Neural cell (in vitro differentiated cells): Measurements from ENCODE around the gene ARL13B. TPM values are rescaled to one million over a fixed set of nuclear protein-coding genes. Genes with fewer than 3 reads are reported as not detected.
A peak's percentile ranks its signal among the peaks of the same experiment; 100 is the strongest.

Source experiments
- H2AFZ ChIP-seq: fragments of 200-600, 300-800 bp; sonication (generic), shearing (Covaris generic); 2 replicates; pipeline ENCODE4 v1.6.0; 2014; ENCODE audit warnings: low read depth, mild to moderate bottlenecking, antibody characterized with exemption, low read length, moderate library complexity
- H3F3A ChIP-seq: fragments of 200-600 bp; shearing (Covaris generic); 2 replicates; pipeline ENCODE4 v1.6.1; 2016; ENCODE audit warnings: mild to moderate bottlenecking, moderate library complexity, mixed read lengths, antibody characterized with exemption, low read length; ENCODE audit not compliant: insufficient read depth, poor library complexity, severe bottlenecking
- H3K27ac ChIP-seq: fragments of 200-600, 300-800 bp; sonication (generic), shearing (Covaris generic); 2 replicates; pipeline ENCODE4 v1.5.1; 2014; ENCODE audit warnings: mild to moderate bottlenecking, low read length, moderate library complexity
- H3K27me3 ChIP-seq: fragments of 300-800, 200-600 bp; sonication (generic), shearing (Covaris generic); 2 replicates; pipeline ENCODE4 v1.6.0; 2014; ENCODE audit warnings: mild to moderate bottlenecking, low read depth, low read length, moderate library complexity; ENCODE audit not compliant: insufficient read depth
- H3K36me3 ChIP-seq: fragments of 300-800, 200-600 bp; sonication (generic), shearing (Covaris generic); 2 replicates; pipeline ENCODE4 v1.5.1; 2014; ENCODE audit warnings: mild to moderate bottlenecking, antibody characterized with exemption, low read length, moderate library complexity; ENCODE audit not compliant: insufficient read depth
- H3K4me2 ChIP-seq: fragments of 300-800, 200-600 bp; sonication (generic), shearing (Covaris generic); 2 replicates; pipeline ENCODE4 v1.6.0; 2014; ENCODE audit warnings: mild to moderate bottlenecking, low read length
- H3K4me3 ChIP-seq: fragments of 300-800, 200-600 bp; sonication (generic), shearing (Covaris generic); 2 replicates; pipeline ENCODE4 v1.5.1; 2014; ENCODE audit warnings: mild to moderate bottlenecking, low read length, moderate library complexity
- H3K79me2 ChIP-seq: fragments of 200-600 bp; shearing (Covaris generic); replicated peaks from 2 replicates; pipeline ENCODE4 v1.6.0; 2014; ENCODE audit warnings: mild to moderate bottlenecking, low read length, moderate library complexity; ENCODE audit not compliant: insufficient read depth
- H3K9ac ChIP-seq: fragments of 300-800, 200-600 bp; sonication (generic), shearing (Covaris generic); 2 replicates; pipeline ENCODE4 v1.6.1; 2016; ENCODE audit warnings: mild to moderate bottlenecking, low read length, mixed read lengths
- H3K9me2 ChIP-seq: fragments of 200-600 bp; shearing (Covaris generic); 2 replicates; pipeline ENCODE4 v1.6.1; 2016; ENCODE audit warnings: mild to moderate bottlenecking, low read length, mixed read lengths; ENCODE audit not compliant: insufficient read depth
- H3K9me3 ChIP-seq: fragments of 200-600, 300-800 bp; sonication (generic), shearing (Covaris generic); 2 replicates; pipeline ENCODE4 v1.6.1; 2016; ENCODE audit warnings: mild to moderate bottlenecking, mixed run types, low read length, moderate library complexity, mixed read lengths
- H4K20me1 ChIP-seq: fragments of 200-600 bp; shearing (Covaris generic); 2 replicates; pipeline ENCODE4 v1.6.1; 2016; ENCODE audit warnings: mild to moderate bottlenecking, mixed run types; ENCODE audit not compliant: insufficient read depth
- EP300 ChIP-seq: fragments of 450-650 bp; conservative IDR thresholded peaks from 2 replicates; pipeline ENCODE4 v1.6.1; 2014; ENCODE audit warnings: antibody characterized with exemption, mild to moderate bottlenecking, moderate library complexity; ENCODE audit not compliant: poor library complexity, severe bottlenecking
- EZH2 ChIP-seq: fragments of 200-600, 300-800 bp; shearing (Covaris generic), sonication (generic); IDR thresholded peaks from 2 replicates; pipeline ENCODE4 v1.6.1; 2014; ENCODE audit warnings: antibody characterized with exemption, low read length, borderline replicate concordance, mild to moderate bottlenecking; ENCODE audit not compliant: insufficient read depth, poor library complexity, severe bottlenecking
- MXI1 ChIP-seq: fragments of 450-650 bp; conservative IDR thresholded peaks from 2 replicates; pipeline ENCODE4 v1.6.1; 2014; ENCODE audit warnings: antibody characterized with exemption, mild to moderate bottlenecking; ENCODE audit not compliant: poor library complexity, severe bottlenecking
- POLR2AphosphoS5 ChIP-seq: IDR thresholded peaks from 2 replicates; pipeline ENCODE4 v1.6.1; 2012
- RAD21 ChIP-seq: fragments of 450-650 bp; conservative IDR thresholded peaks from 2 replicates; pipeline ENCODE4 v1.6.1; 2014; ENCODE audit warnings: antibody characterized with exemption, mild to moderate bottlenecking, moderate library complexity
- SMC3 ChIP-seq: fragments of 450-650 bp; conservative IDR thresholded peaks from 2 replicates; pipeline ENCODE4 v1.6.1; 2014; ENCODE audit warnings: antibody characterized with exemption, mild to moderate bottlenecking, moderate library complexity; ENCODE audit not compliant: poor library complexity
- TAF1 ChIP-seq: IDR thresholded peaks from 2 replicates; pipeline ENCODE4 v1.6.1; 2012; ENCODE audit warnings: low read depth
- polyA plus RNA-seq: library from polyadenylated mRNA; depleted of rRNA; stranded (reverse); fragments of >200 nt; gene quantifications from 2 replicates; pipeline ENCODE4 v1.2.3, GENCODE V29; 2014
- TF ChIP-seq, protein P1 (sequence below): fragments of 450-650 bp; IDR thresholded peaks from 2 replicates; pipeline ENCODE4 v1.5.1; 2014; ENCODE audit warnings: antibody characterized with exemption, mild to moderate bottlenecking, moderate library complexity; ENCODE audit not compliant: poor library complexity, severe bottlenecking
- TF ChIP-seq, protein P2 (sequence below): IDR thresholded peaks from 2 replicates; pipeline ENCODE4 v1.6.1; 2012; ENCODE audit warnings: borderline replicate concordance

The ARL13B gene
- polyA plus RNA-seq, 1 donor from 2014 or later = 13.7 TPM

DNA sequence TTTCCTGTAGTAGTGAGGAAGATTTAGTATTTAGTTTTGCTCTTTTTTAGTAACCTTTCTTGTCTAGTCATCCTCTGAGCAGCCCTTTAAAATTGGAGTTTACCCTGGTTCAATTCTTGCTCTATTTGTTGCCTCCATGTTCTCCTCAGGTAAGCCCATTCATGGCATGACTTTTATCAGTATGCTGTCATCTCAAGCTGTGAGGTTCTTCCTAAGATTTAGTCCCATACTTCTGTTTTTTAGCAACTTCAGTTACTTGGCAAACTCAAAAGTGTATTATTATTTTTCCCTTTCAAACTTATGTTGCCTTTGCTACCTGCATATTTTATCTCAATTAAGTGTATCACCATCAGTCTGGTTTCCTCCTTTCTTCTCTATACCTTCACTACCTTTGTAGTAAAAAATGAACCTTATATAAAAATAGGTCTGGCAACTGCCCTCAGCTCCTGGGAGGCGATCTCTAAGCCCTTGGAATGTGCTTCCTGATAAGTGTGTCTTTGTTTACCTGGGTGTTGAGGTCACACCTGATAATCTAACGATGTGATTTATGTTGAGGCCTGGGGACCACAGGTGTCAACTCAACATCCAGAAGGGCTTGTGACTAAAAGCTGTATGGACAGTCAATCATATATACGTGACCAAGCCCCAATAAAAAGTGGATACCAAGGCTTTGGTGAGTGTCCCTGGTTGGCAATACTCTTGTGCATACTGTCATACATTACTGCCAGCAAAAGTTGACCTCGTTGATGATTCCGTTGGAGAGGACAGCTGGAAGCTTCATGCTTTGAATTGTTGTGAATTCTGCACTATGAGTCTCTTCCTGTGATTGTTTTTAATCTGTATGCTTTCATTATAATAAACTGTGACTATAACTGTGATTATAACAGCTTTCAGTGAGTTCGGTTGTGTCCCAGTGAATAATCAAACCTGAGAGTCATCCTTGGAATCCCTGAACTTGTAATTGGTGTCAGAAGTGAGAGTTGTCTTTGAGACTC, 86.8 kb downstream of the ARL13B start:
- Histone ChIP-seq H4K20me1 (no peaks in the 10 kb centered on the region), H3K4me2 (no peak overlapping the region), H3K79me2 (peaks cover 34% of the 10 kb centered on the region), H3K27ac (no peak overlapping the region), H3K27me3 (no peaks in the 10 kb centered on the region), H3F3A (no peaks in the 10 kb centered on the region), H3K9me2 (no peaks in the 10 kb centered on the region), H3K4me3 (peak overlapping the region; percentile 73), H3K9me3 (no peaks in the 10 kb centered on the region), H2AFZ (no peak overlapping the region), H3K9ac (no peak overlapping the region), H3K36me3 (peaks cover 6% of the 10 kb centered on the region)
- TF ChIP-seq, protein P1, sequence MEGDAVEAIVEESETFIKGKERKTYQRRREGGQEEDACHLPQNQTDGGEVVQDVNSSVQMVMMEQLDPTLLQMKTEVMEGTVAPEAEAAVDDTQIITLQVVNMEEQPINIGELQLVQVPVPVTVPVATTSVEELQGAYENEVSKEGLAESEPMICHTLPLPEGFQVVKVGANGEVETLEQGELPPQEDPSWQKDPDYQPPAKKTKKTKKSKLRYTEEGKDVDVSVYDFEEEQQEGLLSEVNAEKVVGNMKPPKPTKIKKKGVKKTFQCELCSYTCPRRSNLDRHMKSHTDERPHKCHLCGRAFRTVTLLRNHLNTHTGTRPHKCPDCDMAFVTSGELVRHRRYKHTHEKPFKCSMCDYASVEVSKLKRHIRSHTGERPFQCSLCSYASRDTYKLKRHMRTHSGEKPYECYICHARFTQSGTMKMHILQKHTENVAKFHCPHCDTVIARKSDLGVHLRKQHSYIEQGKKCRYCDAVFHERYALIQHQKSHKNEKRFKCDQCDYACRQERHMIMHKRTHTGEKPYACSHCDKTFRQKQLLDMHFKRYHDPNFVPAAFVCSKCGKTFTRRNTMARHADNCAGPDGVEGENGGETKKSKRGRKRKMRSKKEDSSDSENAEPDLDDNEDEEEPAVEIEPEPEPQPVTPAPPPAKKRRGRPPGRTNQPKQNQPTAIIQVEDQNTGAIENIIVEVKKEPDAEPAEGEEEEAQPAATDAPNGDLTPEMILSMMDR = no peak
- TF ChIP-seq EZH2 (no peak), EP300 (no peak), TAF1 (no peak), RAD21 (no peak), MXI1 (no peak), POLR2AphosphoS5 (no peak), SMC3 (no peak)
- TF ChIP-seq, protein P2, sequence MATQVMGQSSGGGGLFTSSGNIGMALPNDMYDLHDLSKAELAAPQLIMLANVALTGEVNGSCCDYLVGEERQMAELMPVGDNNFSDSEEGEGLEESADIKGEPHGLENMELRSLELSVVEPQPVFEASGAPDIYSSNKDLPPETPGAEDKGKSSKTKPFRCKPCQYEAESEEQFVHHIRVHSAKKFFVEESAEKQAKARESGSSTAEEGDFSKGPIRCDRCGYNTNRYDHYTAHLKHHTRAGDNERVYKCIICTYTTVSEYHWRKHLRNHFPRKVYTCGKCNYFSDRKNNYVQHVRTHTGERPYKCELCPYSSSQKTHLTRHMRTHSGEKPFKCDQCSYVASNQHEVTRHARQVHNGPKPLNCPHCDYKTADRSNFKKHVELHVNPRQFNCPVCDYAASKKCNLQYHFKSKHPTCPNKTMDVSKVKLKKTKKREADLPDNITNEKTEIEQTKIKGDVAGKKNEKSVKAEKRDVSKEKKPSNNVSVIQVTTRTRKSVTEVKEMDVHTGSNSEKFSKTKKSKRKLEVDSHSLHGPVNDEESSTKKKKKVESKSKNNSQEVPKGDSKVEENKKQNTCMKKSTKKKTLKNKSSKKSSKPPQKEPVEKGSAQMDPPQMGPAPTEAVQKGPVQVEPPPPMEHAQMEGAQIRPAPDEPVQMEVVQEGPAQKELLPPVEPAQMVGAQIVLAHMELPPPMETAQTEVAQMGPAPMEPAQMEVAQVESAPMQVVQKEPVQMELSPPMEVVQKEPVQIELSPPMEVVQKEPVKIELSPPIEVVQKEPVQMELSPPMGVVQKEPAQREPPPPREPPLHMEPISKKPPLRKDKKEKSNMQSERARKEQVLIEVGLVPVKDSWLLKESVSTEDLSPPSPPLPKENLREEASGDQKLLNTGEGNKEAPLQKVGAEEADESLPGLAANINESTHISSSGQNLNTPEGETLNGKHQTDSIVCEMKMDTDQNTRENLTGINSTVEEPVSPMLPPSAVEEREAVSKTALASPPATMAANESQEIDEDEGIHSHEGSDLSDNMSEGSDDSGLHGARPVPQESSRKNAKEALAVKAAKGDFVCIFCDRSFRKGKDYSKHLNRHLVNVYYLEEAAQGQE = no peak

DNA sequence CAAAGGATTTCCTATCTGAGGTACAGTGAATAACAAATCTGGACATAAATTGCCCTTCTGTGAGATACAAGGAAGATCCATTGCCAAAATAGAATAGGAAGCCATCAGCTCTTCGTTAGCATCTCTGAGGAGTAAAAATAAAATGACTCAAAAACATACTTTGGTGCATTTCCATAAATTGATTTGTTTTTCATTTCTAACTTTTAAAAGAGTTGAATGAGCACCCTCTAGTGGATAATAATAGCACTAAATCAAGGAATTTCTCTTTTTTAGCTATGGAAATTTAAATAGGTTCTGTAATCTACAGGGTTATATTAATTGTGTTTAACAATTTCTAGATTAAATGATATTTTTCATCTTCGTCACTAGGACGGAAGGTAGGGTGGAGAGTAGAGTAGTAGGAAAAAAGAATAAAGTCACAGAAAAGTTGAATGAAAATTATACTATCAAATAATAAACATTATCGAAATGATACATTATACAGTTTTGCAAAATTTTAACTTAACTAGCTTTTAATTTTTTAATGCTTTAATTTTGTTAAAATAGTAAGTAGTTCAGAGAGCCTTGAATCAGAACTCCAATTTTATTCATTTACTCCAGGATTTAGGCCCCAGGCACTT, 89.3 kb downstream of the ARL13B start:
- TF ChIP-seq TAF1 = no peak
- peak; percentile 68 for TF ChIP-seq RAD21
- TF ChIP-seq, protein P1 = peak; percentile 70
- TF ChIP-seq, protein P2 = no peak
- TF ChIP-seq SMC3 = peak; percentile 63
- no peak for TF ChIP-seq EZH2
- peaks cover 6% of the 10 kb centered on the region for H3K36me3 ChIP-seq
- H3K9me3 ChIP-seq = no peaks in the 10 kb centered on the region
- no peak overlapping the region for H2AFZ ChIP-seq
- no peaks in the 10 kb centered on the region for H3K9me2 ChIP-seq
- H3F3A ChIP-seq = no peaks in the 10 kb centered on the region
- H3K9ac ChIP-seq = no peak overlapping the region
- no peak overlapping the region for H3K4me2 ChIP-seq
- no peaks in the 10 kb centered on the region for H4K20me1 ChIP-seq
- H3K4me3 ChIP-seq = no peak overlapping the region
- no peaks in the 10 kb centered on the region for H3K27me3 ChIP-seq
- peaks cover 25% of the 10 kb centered on the region for H3K79me2 ChIP-seq
- no peak overlapping the region for H3K27ac ChIP-seq
